Tibial artery (tissue), 4 donors: ENCODE data around the gene HOXD9.
A peak's percentile ranks its signal among the peaks of the same experiment; 100 is the strongest.

Experiments
- DNase-seq, 2 donors: peaks; one replicate each; pipeline ENCODE4 v3.0.0-alpha.2; 2019
- H3K27ac ChIP-seq, 2 donors: fragments of 200-600 bp; sonication (generic) in 1 of 2; 1 replicate in 1 of 2; 2 replicates in 1 of 2; pipeline ENCODE4 v1.5.1; 2018 to 2019; ENCODE audit warnings: mild to moderate bottlenecking in 1 of 2
- H3K27me3 ChIP-seq, 2 donors: fragments of 200-600 bp; sonication (generic) in 1 of 2; one replicate each; pipeline versions ENCODE4 v1.5.1 to v1.6.0; 2016 to 2019
- H3K36me3 ChIP-seq, 3 donors: fragments of 200-600 bp; sonication (generic) in 2 of 3; one replicate each; pipeline ENCODE4 v1.5.1; 2016 to 2019; ENCODE audit warnings: mild to moderate bottlenecking in 2 of 3
- H3K4me1 ChIP-seq, 4 donors: fragments of 200-600 bp; sonication (generic) in 2 of 4; 1 replicate in 3 of 4; 2 replicates in 1 of 4; pipeline ENCODE4 v1.5.1; 2016 to 2019
- H3K4me3 ChIP-seq, 2 donors: fragments of 200-600 bp; sonication (generic) in 1 of 2; 1 replicate in 1 of 2; 2 replicates in 1 of 2; pipeline ENCODE4 v1.5.1; 2018 to 2019; ENCODE audit warnings: mild to moderate bottlenecking in 2 of 2
- H3K9me3 ChIP-seq, 3 donors: fragments of 200-600 bp; sonication (generic) in 1 of 3; one replicate each; pipeline ENCODE4 v1.5.1; 2016 to 2019
- intact Hi-C: fragments of 100-400 bp; cut with DNase I; formaldehyde crosslinking; loops from one replicate; pipeline ENCODE4 v1.15.0; 2023; ENCODE audit warnings: low total_unique reads
- TF ChIP-seq, protein P1 (sequence below), 2 experiments: fragments of 200-600 bp in 1 of 2; fragments of 450-650 bp in 1 of 2; IDR thresholded peaks; one replicate each; pipeline ENCODE4 v1.5.1; 2017 to 2019; ENCODE audit warnings: antibody characterized with exemption in 2 of 2, mild to moderate bottlenecking in 1 of 2, moderate library complexity in 1 of 2

HOXD9 gene

DNA sequence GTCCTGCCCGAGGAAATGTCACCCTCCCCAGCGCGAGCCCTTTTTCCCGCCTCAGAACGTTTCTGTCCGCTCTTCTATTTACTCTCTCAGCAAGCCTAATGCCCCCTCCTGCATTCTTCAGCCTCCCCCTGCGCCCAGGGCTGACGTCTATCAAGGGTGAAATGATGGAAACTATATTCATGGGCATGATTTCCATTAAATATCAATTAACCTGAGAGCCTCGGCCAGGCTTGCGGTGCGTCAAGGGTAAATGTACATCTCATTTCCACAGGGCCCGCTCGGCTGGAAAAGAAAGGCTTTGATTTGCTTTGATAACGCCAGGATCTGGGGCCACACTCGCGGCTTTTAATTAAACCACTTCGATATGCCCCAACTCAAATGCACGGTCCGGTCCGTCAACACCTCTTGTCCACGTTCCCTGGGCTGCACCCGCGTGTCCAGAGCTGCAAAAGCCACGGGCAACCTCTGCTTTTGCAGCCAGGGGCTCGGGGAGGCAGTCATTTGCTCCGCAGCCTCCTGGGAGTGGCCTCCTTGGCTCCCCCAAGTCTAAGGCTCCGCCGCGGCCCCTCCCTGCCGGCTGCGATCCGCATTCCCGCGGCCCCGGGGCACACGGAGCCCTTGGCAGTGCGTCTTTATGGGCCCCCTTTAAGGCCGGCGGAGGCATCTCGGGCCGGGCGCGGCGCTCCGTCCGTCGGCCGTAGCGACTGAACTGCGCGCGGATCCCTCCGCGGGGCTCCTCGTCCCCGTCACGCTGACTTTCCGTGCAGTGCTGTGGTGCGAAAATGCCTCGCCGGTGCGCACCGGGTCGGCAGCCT, 6.7 kb downstream of the HOXD9 start, which contains the start of gene HOXD8:
Gene HOXD8, plus strand, starts transcription at position 724 of the 815 bp plus-strand sequence. CDS start 662 bp downstream, outside the sequence.
- DNase-seq = peak in 1 of 2 donors; percentile 85
- Histone ChIP-seq H3K4me1 (peaks cover 0 to 49% (median 24%) of the 10 kb centered on the region in 4 donors), H3K9me3 (no peaks in the 10 kb centered on the region), H3K27ac (peak within 1 kb of the TSS; percentile 79 to 95), H3K4me3 (peak within 1 kb of the TSS; percentile 60 to 72), H3K27me3 (peaks cover 0 to 61% of the 10 kb centered on the region in 2 donors), H3K36me3 (no peaks in the 10 kb centered on the region)
- intact Hi-C loops = loop anchor here (5.0 kb wide), 2 partner anchors 328 to 508 kb away; no protein-coding TSS in a partner anchor
- TF ChIP-seq, protein P1, sequence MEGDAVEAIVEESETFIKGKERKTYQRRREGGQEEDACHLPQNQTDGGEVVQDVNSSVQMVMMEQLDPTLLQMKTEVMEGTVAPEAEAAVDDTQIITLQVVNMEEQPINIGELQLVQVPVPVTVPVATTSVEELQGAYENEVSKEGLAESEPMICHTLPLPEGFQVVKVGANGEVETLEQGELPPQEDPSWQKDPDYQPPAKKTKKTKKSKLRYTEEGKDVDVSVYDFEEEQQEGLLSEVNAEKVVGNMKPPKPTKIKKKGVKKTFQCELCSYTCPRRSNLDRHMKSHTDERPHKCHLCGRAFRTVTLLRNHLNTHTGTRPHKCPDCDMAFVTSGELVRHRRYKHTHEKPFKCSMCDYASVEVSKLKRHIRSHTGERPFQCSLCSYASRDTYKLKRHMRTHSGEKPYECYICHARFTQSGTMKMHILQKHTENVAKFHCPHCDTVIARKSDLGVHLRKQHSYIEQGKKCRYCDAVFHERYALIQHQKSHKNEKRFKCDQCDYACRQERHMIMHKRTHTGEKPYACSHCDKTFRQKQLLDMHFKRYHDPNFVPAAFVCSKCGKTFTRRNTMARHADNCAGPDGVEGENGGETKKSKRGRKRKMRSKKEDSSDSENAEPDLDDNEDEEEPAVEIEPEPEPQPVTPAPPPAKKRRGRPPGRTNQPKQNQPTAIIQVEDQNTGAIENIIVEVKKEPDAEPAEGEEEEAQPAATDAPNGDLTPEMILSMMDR (IDR thresholded peaks at IDR 0.05) = no peak

DNA sequence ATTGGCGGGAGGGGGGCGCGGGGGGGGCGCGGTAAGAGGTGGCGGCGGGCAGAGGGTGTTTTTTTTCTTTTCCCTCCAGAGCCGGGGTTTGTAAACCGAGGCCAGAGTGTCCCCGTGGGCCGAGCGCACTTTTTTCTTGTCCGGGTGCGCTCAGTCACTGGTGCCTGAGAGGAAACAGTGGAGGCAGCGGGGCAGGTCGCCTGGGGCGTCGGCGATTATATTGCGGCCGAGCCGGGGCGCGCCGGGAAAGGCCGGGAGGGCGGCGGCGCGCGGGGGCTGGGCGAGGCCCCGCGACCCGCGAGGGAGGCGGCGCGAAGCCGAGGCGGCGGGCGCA, 7.3 kb downstream of the HOXD9 start:
- peaks cover 0 to 49% (median 24%) of the 10 kb centered on the region in 4 donors for H3K4me1 ChIP-seq
- no peaks in the 10 kb centered on the region for H3K9me3 ChIP-seq
- H3K27me3 ChIP-seq = peaks cover 0 to 55% of the 10 kb centered on the region in 2 donors
- no peak for DNase-seq
- H3K36me3 ChIP-seq = no peaks in the 10 kb centered on the region
- peak overlapping the region; percentile 79 to 95 for H3K27ac ChIP-seq
- TF ChIP-seq, protein P1 (IDR thresholded peaks at IDR 0.05) = no peak
- H3K4me3 ChIP-seq = peak overlapping the region; percentile 60 to 72
- intact Hi-C loops = loop anchor here (5.0 kb wide), 2 partner anchors 328 to 508 kb away; no protein-coding TSS in a partner anchor

DNA sequence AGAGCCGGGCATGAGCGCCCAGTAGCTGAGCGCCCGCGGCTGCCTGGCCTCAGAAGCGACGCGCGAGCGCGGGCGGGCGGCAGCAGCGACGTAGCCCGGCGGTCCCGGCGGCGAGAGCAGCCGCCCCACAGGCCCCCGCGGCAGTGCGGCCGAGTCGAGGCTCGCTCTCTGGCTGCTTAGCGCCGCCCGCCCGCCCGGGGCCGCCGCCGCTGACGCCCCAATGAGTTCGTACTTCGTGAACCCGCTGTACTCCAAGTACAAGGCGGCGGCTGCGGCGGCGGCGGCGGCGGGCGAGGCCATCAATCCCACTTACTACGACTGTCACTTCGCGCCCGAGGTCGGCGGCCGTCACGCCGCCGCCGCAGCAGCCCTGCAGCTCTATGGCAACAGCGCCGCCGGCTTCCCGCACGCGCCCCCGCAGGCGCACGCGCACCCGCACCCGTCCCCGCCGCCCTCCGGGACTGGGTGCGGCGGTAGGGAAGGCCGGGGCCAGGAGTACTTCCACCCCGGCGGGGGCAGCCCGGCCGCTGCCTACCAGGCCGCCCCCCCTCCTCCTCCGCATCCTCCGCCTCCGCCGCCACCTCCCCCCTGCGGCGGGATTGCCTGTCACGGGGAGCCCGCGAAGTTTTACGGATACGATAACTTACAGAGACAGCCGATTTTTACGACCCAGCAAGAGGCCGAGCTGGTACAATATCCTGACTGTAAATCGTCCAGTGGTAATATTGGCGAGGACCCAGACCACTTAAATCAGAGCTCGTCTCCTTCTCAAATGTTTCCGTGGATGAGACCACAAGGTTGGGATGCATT, 7.8 kb downstream of the HOXD9 start:
- H3K4me3 ChIP-seq = peak overlapping the region; percentile 60 to 72
- TF ChIP-seq, protein P1 (IDR thresholded peaks at IDR 0.05) = no peak
- intact Hi-C loops = no loop called here
- no peak for DNase-seq
- peak overlapping the region; percentile 79 to 95 for H3K27ac ChIP-seq
- H3K27me3 ChIP-seq = peaks cover 0 to 50% of the 10 kb centered on the region in 2 donors
- H3K9me3 ChIP-seq = no peaks in the 10 kb centered on the region
- H3K4me1 ChIP-seq = peaks cover 0 to 49% (median 28%) of the 10 kb centered on the region in 4 donors
- H3K36me3 ChIP-seq = no peaks in the 10 kb centered on the region

- TF ChIP-seq, protein P1 (IDR thresholded peaks at IDR 0.05) = no peak
- intact Hi-C loops = no loop called here
- H3K27ac ChIP-seq = peak overlapping the region; percentile 79 to 95
- no peaks in the 10 kb centered on the region for H3K9me3 ChIP-seq
- no peaks in the 10 kb centered on the region for H3K36me3 ChIP-seq
- peaks cover 0 to 41% of the 10 kb centered on the region in 2 donors for H3K27me3 ChIP-seq
- peaks cover 0 to 54% (median 31%) of the 10 kb centered on the region in 4 donors for H3K4me1 ChIP-seq
- H3K4me3 ChIP-seq = peak overlapping the region; percentile 60 to 72
- DNase-seq = no peak
Observed at GRCh38 chr2:176130957-176131847, 8.7 kb downstream of the HOXD9 start.

GRCh38 chr2:176131848-176132158, 9.3 kb downstream of the HOXD9 start:
- DNase-seq = no peak
- H3K4me3 ChIP-seq = no peak overlapping the region
- H3K4me1 ChIP-seq = peaks cover 0 to 60% (median 34%) of the 10 kb centered on the region in 4 donors
- no peaks in the 10 kb centered on the region for H3K9me3 ChIP-seq
- peaks cover 0 to 44% of the 10 kb centered on the region in 2 donors for H3K27me3 ChIP-seq
- TF ChIP-seq, protein P1 (IDR thresholded peaks at IDR 0.05) = no peak
- no peaks in the 10 kb centered on the region for H3K36me3 ChIP-seq
- H3K27ac ChIP-seq = no peak overlapping the region
- intact Hi-C loops = no loop called here
